Epithelial cell of proximal tubule (primary cell): ENCODE results near the gene PRRC2C. TPM values are rescaled to one million over a fixed set of nuclear protein-coding genes. Genes with fewer than 3 reads are reported as not detected.
"Not testable (repeated sequence)": the region's sequence is repeated elsewhere in the genome, so short reads cannot be mapped to it uniquely, and the experiment has no call there.

Experiments used
- DNase-seq: peaks from one replicate; pipeline ENCODE4 v3.0.0-alpha.2; 2011; ENCODE audit warnings: low read depth
- H3K4me3 ChIP-seq: 2 replicates; pipeline ENCODE4 v1.5.1; 2011; ENCODE audit warnings: low read depth, mild to moderate bottlenecking, low read length
- CTCF ChIP-seq: conservative IDR thresholded peaks from 2 replicates; pipeline ENCODE4 v1.5.1; 2012; ENCODE audit warnings: low read depth, mild to moderate bottlenecking, low read length
- total RNA-seq: library from RNA; depleted of rRNA; stranded (reverse); fragments of >200 nt; gene quantifications from 2 replicates; pipeline ENCODE4 v1.2.3, GENCODE V29; 2015

PRRC2C gene
- total RNA-seq, 1 donor from 2014 or later: 53.0 TPM

- no peak for DNase-seq
- TF ChIP-seq CTCF: no peak
- H3K4me3 ChIP-seq: no peak overlapping the region
These were observed 126.0 kb downstream of the PRRC2C start for GRCh38 chr1:171611306-171611705.

- H3K4me3 ChIP-seq: no peak overlapping the region
These were observed 128.0 kb downstream of the PRRC2C start for GRCh38 chr1:171613282-171613681.

GRCh38 chr1:171615122-171615906 is 130.0 kb downstream of the PRRC2C start:
- not testable (repeated sequence) for H3K4me3 ChIP-seq, DNase-seq

More at GRCh38 chr1:171613282-171613681, 128.0 kb downstream of the PRRC2C start:
- DNase-seq: no peak
- no peak for TF ChIP-seq CTCF

- DNase-seq: no peak
- no peak for TF ChIP-seq CTCF
These were observed 131.3 kb downstream of the PRRC2C start for GRCh38 chr1:171616586-171616985.

GRCh38 chr1:171622152-171622462 is 136.8 kb downstream of the PRRC2C start, which contains the start of gene MYOCOS:
Gene MYOCOS, plus strand, starts transcription at chr1:171622243. Its CDS starts 1,641 bp downstream, at chr1:171623884.
- no peak for DNase-seq
- TF ChIP-seq CTCF: no peak
- H3K4me3 ChIP-seq: no peak within 1 kb of the TSS

More at GRCh38 chr1:171616586-171616985, 131.3 kb downstream of the PRRC2C start:
- H3K4me3 ChIP-seq: no peak overlapping the region

- no peak for DNase-seq
- TF ChIP-seq CTCF: no peak
These were observed 138.5 kb downstream of the PRRC2C start for GRCh38 chr1:171623651-171624331.

GRCh38 chr1:171625225-171625624 is 139.9 kb downstream of the PRRC2C start:
- no peak for DNase-seq
- TF ChIP-seq CTCF: no peak
- no peak overlapping the region for H3K4me3 ChIP-seq

More at GRCh38 chr1:171623651-171624331, 138.5 kb downstream of the PRRC2C start:
- no peak overlapping the region for H3K4me3 ChIP-seq
